Measurements from ENCODE around the gene POLR1C.

POLR1C gene

GRCh38 chr6:43494321-43494720 is 22.6 kb upstream of the POLR1C start:
- Histone ChIP-seq H3K4me2 (ENCODE audit: low read length) (no peak overlapping the region), H3K27me3 (ENCODE audit: insufficient read depth, low read length) (no peaks in the 10 kb centered on the region), H3K27ac (ENCODE audit: low read depth, low read length, poor library complexity, severe bottlenecking) (no peak overlapping the region), H3K4me1 (ENCODE audit: insufficient read depth, low read length, severe bottlenecking) (peaks cover 6% of the 10 kb centered on the region), H3K9ac (ENCODE audit: low read length) (no peak overlapping the region), H2AFZ (ENCODE audit: low read length) (no peak overlapping the region), H3K9me3 (ENCODE audit: low read length) (no peaks in the 10 kb centered on the region), H4K20me1 (ENCODE audit: insufficient read depth, low read length) (no peaks in the 10 kb centered on the region), H3F3A (ENCODE audit: insufficient read depth, low read length) (no peaks in the 10 kb centered on the region), H3K79me2 (ENCODE audit: insufficient read depth, low read length) (no peaks in the 10 kb centered on the region), H3K4me3 (ENCODE audit: low read depth, low read length, poor library complexity, severe bottlenecking) (no peak overlapping the region), H3K9me2 (ENCODE audit: low read depth, low read length) (no peaks in the 10 kb centered on the region), H3K36me3 (ENCODE audit: insufficient read depth, low read length) (peaks cover 8% of the 10 kb centered on the region; the same call in 1 of the 2 replicates)
- TF ChIP-seq CTCF (IDR thresholded peaks at IDR 0.05; ENCODE audit: low read length) = no peak
- no peak for TF ChIP-seq EZH2 (IDR thresholded peaks at IDR 0.05; ENCODE audit: borderline replicate concordance, low read length)

DNA sequence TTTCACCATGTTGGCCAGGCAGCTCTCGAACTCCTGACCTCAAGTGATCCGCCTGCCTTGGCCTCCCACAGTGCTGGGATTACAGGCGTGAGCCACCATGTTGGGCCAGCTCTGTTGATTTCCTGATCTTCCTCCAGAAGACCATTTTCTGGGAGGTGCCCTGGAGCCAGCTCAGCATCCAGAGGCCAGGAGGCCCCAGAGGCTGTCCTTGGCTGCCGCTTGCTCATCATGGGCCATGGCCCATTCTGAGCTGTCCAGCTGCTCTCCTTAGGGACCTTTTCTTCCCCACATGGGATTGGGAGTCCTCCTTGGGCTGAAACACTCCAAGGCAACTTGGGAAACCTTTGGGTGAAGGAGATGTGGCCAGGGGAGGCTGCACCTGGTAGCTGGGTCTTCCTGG is 22.1 kb upstream of the POLR1C start:
- TF ChIP-seq CTCF (IDR thresholded peaks at IDR 0.05; ENCODE audit: low read length) (no peak), EZH2 (IDR thresholded peaks at IDR 0.05; ENCODE audit: borderline replicate concordance, low read length) (no peak)
- Histone ChIP-seq H3K36me3 (ENCODE audit: insufficient read depth, low read length) (peaks cover 12% of the 10 kb centered on the region; the same call in 1 of the 2 replicates), H3K9ac (ENCODE audit: low read length) (no peak overlapping the region), H3K79me2 (ENCODE audit: insufficient read depth, low read length) (no peaks in the 10 kb centered on the region), H3K4me2 (ENCODE audit: low read length) (no peak overlapping the region), H3K4me3 (ENCODE audit: low read depth, low read length, poor library complexity, severe bottlenecking) (no peak overlapping the region), H3K27ac (ENCODE audit: low read depth, low read length, poor library complexity, severe bottlenecking) (no peak overlapping the region), H3K9me2 (ENCODE audit: low read depth, low read length) (no peaks in the 10 kb centered on the region), H3F3A (ENCODE audit: insufficient read depth, low read length) (no peaks in the 10 kb centered on the region), H3K9me3 (ENCODE audit: low read length) (no peaks in the 10 kb centered on the region), H4K20me1 (ENCODE audit: insufficient read depth, low read length) (no peaks in the 10 kb centered on the region), H3K4me1 (ENCODE audit: insufficient read depth, low read length, severe bottlenecking) (peaks cover 6% of the 10 kb centered on the region), H2AFZ (ENCODE audit: low read length) (no peak overlapping the region), H3K27me3 (ENCODE audit: insufficient read depth, low read length) (no peaks in the 10 kb centered on the region)

GRCh38 chr6:43495409-43495941 is 21.4 kb upstream of the POLR1C start:
- Histone ChIP-seq H3K4me1 (ENCODE audit: insufficient read depth, low read length, severe bottlenecking) (peaks cover 6% of the 10 kb centered on the region), H4K20me1 (ENCODE audit: insufficient read depth, low read length) (no peaks in the 10 kb centered on the region), H3F3A (ENCODE audit: insufficient read depth, low read length) (no peaks in the 10 kb centered on the region), H3K4me2 (ENCODE audit: low read length) (no peak overlapping the region), H3K9ac (ENCODE audit: low read length) (no peak overlapping the region), H3K36me3 (ENCODE audit: insufficient read depth, low read length) (peaks cover 15% of the 10 kb centered on the region; the same call in 1 of the 2 replicates), H3K27ac (ENCODE audit: low read depth, low read length, poor library complexity, severe bottlenecking) (no peak overlapping the region), H3K9me3 (ENCODE audit: low read length) (no peaks in the 10 kb centered on the region), H3K4me3 (ENCODE audit: low read depth, low read length, poor library complexity, severe bottlenecking) (no peak overlapping the region), H2AFZ (ENCODE audit: low read length) (no peak overlapping the region), H3K79me2 (ENCODE audit: insufficient read depth, low read length) (no peaks in the 10 kb centered on the region), H3K9me2 (ENCODE audit: low read depth, low read length) (no peaks in the 10 kb centered on the region), H3K27me3 (ENCODE audit: insufficient read depth, low read length) (no peaks in the 10 kb centered on the region)
- no peak for TF ChIP-seq CTCF (IDR thresholded peaks at IDR 0.05; ENCODE audit: low read length)
- no peak for TF ChIP-seq EZH2 (IDR thresholded peaks at IDR 0.05; ENCODE audit: borderline replicate concordance, low read length)
